M059J (cell line): ENCODE measurements around the gene IRS2. TPM values are rescaled to one million over a fixed set of nuclear protein-coding genes. Genes with fewer than 3 reads are reported as not detected.
"Not testable (repeated sequence)": the region's sequence is repeated elsewhere in the genome, so short reads cannot be mapped to it uniquely, and the experiment has no call there.

Experiments used
- DNase-seq: peaks from one replicate; pipeline ENCODE4 v3.0.0-alpha.2; 2012; ENCODE audit warnings: low read depth
- total RNA-seq: library from RNA; depleted of rRNA; stranded (reverse); fragments of >200 nt; shearing (Covaris generic); gene quantifications from 2 replicates; pipeline ENCODE4 v1.2.3, GENCODE V29; 2014; rRNA removed

Gene IRS2, protein sequence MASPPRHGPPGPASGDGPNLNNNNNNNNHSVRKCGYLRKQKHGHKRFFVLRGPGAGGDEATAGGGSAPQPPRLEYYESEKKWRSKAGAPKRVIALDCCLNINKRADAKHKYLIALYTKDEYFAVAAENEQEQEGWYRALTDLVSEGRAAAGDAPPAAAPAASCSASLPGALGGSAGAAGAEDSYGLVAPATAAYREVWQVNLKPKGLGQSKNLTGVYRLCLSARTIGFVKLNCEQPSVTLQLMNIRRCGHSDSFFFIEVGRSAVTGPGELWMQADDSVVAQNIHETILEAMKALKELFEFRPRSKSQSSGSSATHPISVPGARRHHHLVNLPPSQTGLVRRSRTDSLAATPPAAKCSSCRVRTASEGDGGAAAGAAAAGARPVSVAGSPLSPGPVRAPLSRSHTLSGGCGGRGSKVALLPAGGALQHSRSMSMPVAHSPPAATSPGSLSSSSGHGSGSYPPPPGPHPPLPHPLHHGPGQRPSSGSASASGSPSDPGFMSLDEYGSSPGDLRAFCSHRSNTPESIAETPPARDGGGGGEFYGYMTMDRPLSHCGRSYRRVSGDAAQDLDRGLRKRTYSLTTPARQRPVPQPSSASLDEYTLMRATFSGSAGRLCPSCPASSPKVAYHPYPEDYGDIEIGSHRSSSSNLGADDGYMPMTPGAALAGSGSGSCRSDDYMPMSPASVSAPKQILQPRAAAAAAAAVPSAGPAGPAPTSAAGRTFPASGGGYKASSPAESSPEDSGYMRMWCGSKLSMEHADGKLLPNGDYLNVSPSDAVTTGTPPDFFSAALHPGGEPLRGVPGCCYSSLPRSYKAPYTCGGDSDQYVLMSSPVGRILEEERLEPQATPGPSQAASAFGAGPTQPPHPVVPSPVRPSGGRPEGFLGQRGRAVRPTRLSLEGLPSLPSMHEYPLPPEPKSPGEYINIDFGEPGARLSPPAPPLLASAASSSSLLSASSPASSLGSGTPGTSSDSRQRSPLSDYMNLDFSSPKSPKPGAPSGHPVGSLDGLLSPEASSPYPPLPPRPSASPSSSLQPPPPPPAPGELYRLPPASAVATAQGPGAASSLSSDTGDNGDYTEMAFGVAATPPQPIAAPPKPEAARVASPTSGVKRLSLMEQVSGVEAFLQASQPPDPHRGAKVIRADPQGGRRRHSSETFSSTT (N-terminal part only)
- total RNA-seq: 0.42 and 0.54 TPM in 2 replicates

DNA sequence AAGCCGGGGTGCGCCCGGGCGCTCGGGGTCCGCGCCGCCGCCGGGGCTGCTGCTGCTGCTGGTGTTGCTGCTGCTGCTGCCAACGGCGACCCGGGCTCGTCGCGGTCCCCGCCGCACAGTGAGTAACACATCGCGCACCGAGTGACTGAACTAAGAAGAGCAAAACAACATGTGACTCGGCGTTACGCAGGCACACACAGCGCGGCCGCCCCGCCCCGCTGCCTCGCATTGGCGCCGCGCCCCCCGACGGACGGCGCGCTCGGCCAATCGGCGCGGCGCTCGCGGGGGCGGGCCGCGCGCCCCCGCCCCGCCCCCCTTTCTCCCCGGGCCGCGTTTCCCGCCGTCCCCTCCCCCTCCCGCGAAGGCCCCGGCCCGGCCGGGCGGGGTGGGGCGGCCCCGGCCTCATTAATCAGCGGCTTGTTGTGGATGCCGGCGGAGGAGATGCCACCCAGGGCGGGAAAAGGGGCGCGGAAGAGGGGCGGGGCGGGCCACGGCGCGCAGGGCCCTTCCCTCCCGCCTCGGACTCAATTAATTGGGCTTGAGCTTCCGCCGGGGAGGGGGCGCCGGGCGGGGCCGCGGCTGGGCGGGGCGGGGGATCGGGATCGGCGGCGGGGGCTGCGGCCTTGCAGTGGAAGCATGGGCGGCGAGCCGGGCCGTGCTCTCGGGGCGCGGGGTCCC is at the start of gene IRS2:
Gene IRS2, minus strand, starts transcription at position 127 of the 678 bp plus-strand sequence. CDS start 530 bp downstream, outside the sequence.
- peak; percentile 87 for DNase-seq

DNA sequence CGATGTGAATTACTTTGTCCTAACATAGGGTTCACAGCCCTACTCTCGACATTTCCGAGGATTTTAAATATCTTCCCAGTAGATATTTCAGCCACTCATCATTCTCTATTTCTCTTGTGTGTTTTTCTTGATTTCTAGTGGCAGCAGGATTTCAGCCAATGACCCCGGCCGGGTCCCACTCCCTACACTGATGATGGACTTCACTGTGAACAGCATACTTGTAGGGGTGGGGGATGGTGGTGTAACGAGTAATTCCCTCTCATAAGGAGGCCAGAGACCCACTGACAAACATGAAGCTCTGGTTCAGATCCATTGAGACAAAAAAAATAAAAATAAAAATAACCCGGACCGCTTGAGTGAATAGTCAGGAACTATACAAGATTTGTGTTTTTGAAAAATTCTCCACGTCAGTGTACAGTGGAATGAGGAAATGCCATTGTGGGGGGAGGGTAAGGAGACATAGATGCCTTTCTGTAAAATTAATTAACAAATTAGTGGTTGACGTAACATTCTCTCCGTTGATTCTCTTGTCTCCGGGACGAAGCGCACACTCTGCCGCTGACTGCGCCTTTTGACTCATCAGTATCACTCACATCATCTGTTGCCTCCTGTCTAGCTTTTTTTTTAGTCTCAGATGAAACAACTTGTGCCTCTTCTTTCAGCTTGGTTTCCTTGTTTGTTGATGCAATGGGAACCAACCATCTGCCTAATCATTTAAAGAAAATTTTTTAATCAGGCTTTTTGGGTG is 48.8 kb upstream of the IRS2 start:
- no peak for DNase-seq

DNA sequence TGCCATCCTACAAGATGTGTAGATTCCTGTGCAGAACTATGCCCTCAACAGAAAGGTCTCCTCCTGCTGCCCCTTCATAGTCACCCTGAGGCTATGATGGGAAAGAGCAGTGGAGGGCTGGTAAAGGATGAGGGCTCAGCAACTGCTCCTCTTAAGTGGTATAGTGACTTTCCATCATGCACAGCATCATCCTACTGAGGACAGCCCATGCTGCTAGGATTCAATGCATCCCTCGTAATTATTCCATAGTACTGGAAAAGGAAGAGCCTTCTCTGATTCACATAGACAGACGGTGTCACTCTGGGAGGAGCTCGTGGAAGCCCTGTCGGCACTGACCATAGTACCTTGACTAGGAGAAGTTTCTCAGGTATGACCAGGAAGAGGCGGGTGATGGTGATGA is 47.6 kb upstream of the IRS2 start:
- DNase-seq: no peak

DNA sequence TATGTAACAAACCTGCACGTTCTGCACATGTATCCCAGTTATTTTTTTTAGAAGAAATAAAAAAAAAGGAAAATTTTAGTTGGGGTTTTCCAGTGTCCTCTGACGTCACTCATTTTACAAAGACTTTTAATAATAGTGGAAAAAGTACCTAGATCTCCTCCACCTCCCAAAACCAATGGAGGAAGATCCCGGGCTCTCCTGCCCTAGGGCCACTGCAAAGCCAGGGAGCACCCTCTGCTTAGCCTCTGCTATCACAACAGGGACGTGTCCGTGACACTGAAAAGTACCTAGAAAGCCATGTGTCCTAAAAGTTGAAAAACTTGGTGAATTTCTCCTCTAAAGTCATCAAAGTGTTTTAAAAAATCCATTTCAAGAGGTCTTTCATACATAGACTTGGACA is 46.7 kb upstream of the IRS2 start:
- no peak for DNase-seq

DNA sequence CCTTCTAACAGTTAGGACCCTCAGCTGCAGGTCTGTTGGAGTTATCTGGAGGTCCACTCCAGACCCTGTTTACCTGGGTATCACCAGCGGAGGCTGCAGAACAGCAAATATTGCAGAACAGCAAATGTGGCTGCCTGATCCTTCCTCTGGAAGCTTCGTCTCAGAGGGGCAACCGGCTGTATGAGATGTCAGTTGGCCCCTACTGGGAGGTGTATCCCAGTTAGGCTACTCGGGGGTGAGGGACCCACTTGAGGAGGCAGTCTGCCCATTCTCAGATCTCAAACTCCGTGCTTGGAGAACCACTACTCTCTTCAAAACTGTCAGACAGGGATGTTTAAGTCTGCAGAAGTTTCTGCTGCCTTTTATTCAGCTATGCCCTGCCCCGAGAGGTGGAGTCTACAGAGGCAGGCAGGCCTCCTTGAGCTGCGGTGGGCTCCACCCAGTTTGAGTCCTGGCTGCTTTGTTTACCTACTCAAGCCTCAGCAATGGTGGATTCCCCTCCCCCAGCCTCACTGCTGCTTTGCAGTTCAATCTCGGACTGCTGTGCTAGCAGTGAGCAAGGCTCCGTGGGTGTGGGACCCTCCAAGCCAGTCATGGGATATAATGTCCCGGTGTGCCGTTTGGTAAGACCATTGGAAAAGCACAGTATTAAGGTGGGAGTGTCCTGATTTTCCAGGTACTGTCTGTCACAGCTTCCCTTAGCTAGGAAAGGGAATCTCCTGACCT is 42.4 kb upstream of the IRS2 start:
- not testable (repeated sequence) for DNase-seq

DNA sequence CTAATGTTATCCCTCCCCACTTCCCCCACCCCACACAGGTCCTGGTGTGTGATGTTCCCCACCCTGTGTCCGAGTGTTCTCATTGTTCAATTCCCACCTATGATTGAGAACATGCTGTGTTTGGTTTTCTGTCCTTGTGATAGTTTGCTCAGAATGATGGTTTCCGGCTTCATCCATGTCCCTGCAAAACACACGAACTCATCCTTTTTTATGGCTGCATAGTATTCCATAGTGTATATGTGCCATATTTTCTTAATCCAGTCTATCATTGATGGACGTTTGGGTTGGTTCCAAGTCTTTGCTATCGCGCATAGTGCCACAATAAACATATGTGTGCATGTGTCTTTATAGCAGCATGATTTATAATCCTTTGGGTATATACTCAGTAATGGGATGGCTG is 36.8 kb upstream of the IRS2 start:
- DNase-seq: not testable (repeated sequence)

DNA sequence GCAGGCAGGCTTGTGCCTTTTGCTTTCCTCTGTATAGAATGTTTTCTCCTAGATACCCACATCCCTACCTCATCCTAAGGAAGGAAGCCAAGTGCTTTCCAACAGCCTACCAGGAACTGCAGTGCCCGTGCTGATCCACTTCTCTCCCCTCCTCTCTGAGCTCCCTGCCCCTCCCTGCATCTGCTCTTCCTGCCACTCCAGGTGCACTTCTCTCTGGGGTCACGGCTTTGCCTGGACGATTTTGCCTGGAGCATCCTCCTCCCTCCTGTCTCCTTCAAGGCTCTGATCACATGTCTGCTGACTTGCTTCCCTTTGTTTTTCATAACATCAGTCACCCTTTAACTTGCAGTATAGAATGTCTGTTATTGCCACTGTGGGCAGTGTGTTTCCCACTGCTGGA is 34.7 kb upstream of the IRS2 start:
- DNase-seq: no peak

DNA sequence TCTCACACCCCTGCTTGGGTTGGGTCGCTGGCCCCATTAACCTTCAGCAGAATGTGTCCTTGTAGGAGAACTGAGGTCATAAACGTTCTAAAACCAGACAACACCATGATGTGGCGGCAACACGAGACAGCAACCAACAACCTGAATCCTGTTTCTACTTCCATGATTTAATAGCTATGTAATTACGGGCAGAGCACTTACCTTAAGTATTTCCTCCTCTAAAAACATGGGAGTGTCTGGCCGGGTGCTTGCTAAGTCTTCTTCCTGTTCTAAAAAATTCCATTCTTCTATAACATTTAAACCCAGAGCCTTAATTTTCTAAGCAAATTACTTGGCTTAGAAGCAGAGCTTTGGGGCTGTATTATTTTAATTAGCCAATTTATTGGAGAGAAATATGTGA is 33.5 kb upstream of the IRS2 start:
- DNase-seq: no peak

DNA sequence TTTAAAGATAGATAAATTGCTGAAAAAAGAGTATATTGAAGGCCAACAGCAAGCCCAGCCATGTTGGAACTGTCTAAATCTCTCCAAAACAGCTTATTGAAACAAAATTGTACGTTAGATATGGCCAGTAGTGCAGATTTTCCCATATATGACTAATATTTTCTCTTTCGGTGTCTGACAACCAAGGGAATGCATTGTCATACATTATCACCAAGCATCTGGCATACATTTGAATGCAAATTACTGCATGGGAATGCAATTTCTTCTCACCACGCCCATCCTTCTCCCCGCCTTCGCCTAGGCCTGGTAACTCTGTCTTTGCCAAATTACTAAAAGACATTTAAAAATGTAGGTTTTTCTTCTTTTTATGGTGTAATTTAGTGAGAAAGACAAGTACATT is 32.5 kb upstream of the IRS2 start:
- DNase-seq: no peak

DNA sequence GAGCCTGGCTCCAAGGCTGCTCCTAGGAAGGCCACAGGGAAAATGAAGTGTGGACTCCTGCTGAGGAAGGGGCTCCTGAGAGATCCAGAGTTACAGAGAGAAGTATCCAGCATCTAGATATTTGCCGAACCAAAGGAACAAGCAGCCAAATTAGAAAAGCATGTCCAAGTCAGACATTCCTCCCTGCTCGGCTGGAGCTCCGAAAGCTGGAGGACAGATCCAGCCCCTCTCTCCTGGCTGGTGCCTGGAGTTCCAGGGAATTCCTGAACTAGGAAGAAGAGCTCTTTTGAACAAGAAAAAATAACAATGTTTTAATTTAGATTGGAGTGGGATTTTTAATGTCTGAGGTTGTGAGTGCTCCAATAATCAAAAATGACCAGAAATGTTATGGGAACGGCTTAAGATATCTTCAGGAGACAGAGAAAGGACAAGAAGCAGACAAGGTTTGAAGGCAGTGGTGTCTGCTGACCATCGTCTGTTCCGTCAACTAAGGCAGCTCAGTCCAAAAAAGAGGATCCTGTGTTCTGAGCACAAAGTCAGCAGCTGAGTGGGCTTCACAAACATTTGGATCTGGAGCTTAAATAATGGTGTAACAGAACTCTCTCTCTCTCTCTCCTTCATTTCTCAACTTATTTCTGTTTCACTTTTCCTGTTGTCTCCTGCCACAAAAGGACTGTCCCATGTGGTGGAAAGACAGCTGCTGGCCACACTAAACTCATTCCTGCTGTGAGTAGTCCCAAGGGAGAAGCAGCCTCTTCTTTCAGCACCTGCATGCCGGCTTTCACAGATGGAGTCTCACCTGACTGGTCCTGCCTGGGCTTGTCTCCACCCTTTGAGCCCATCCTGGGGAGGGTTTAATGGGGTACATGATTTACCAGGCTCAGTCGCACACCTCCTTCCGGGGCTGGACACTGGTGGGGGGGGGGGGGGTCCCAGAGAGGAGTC is 31.5 kb upstream of the IRS2 start:
- DNase-seq: no peak

DNA sequence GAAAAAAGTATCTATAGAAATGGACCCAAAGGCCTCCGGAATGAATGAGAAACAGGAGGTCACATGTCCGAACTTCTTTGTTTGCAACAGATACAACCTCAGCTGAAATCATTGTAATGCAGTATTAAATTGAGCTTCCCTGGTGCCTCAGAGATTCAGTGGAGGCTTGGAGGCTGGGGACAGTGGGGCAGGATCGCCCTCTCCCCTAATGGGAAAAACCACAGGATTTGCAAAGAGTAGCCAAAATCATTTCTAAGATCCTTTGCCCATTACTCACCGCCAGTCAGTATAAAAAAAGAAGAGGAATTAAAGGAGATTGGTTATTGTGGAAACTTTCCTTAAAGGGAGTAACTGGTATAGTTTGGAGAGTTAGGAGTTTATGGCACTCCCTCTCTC is 30.4 kb upstream of the IRS2 start:
- DNase-seq: peak; percentile 63

DNA sequence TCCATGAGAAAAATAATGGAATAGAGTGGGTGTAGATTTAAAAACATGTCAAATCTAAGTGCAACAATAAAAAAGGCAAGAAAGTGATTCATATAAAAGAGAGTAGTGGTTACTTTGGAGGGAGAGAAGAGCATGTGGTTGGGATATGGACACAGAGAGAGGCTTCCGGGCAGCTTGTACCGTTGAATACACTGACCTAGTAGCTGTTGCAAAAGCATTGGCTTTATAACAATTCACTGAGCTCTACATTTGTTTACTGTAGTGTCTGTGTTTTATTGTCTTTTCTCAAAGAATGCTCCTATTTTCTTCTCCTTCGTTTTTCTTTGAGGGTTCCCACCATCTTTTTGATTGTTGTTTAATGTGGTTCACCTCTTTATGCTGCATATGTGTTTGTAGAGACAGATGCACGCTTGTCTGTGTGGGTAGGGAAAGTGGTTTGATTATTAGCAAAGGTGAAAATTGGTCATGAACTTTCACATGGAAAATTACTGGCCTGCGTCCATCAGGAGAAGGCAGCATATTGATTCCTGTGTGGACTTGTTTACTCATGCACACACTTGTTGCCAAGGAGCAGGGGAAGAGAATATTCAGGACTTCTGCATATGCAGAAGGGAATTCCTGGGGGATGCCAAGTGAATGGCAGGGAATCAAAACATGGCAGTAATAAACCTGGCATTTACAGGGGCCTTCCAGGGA is 29.9 kb upstream of the IRS2 start:
- DNase-seq: peak; percentile 44

DNA sequence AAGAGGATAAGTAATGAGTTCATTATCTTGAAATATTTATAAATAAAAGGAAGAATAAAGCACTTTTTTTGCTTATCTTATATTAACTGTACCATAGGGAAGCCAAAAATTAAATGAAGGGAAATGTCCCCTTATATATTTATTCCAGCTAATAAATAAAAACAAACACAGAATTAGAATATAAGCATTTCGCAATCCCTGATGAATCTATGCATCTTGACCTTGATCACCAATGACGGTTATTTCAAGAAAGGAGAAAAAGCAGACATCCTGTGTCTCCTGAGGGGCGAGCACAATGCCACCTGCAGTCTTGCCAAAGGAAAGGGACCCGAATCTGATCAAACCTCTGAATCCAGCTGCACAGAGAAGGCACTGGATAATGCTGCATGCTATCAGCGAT is 29.3 kb upstream of the IRS2 start:
- no peak for DNase-seq

DNA sequence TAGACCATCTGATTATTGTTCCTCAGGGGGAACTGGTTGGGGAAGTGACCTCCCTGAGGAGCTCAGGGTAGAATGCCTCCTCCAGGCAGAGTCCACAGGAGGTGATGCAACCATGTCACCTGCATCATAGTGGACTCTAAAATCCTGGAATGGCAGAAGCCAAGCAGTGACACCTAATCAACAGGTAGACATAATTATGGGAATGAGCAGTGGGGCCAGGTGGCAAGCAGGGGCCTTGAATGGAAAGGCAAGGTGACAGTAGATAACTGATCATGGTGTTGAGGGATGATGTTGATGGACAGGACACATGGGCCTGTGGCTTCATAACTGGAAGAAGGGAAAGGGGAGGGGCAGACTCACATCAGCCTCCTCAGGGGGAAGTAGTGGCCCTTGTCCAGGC is 27.3 kb upstream of the IRS2 start:
- no peak for DNase-seq

DNA sequence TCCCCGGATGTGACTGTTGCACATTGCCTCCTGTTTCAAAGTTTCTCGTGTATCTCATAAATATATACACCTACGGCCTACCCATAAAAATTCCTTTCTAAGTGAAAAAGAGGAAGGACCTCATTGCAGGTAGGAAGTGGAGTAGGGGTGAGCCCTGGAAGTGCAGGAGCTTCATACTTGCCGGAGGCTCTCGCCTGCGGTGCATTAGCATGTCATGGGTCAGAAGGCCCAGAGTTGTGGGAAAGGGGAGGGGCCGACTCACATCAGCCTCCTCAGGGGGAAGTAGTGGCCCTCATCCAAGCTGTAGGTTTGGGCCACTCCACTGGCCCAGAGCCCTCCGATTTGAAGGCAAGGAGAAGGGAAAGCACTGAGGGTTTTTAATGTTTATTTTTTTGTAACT is 26.0 kb upstream of the IRS2 start:
- no peak for DNase-seq

DNA sequence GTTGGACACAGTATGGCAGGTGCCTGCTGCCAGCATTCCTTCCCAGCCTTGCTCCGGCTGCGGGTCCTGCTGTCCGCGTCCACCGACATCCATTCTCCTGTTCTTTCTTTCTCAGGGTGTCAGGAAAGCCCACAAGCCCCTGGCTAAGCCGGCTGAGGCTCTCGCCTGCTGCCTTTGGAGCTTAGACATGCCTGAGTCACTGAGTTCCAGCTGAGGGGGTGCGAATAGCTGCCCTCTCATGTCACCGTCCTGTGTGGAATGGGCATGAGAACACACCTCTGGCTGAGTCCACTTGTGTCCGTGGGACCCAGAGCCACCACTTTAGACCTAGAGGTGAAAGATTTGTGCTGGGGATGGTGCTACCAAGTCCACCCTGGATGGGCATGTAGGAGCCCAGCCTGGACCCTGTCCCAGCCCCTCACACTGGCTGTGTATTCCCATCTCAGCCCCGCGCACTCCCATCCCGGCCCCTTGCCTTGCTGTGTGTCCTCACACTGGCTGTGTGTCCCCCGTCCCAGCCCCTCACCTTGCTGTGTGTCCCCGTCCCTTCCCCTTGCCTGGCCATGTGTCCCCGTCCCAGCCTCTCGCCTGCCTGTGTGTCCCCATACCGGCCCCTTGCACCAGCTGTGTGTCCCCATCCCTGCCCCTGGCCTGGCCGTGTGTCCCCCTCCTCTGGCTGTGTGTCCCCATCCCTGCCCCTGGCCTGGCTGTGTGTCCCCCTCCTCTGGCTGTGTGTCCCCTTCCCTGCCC is 24.6 kb upstream of the IRS2 start:
- no peak for DNase-seq

DNA sequence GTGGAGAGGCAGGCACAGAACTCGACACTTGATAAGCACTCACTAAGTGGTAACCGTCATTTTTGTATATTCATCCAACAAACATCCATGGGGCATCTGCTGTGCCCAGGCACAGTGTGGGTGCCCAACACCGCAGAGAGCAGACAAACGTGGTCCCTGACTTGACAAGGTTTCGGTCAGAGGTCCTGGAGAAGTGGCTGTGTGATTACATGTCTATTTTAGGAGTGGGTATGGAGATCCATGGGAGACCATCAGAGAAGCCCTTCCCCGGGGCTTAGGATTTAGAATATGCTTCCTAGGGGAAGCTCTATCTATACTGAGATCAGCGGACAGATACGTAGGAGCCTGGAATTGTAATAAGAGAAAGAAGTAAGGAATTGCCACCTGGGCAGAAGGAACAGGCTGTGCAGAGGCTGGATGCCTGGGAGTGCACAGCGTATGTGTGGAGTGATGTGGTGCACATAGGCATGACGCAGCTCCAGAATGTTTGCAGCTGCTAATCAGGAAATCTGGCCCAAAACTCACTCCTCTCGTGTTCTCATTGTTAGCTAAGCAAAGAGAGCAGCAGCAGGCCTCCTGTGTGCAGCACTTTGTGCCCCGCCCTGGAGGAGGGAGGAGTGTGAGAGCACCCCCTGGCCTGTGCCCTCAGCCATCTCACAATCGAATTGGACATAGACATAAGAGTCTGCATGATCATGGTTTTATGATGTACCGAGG is 23.0 kb upstream of the IRS2 start:
- no peak for DNase-seq
